ENCODE measurements around the gene TMEM178B. TPM values are rescaled to one million over a fixed set of nuclear protein-coding genes. Genes with fewer than 3 reads are reported as not detected.

TMEM178B gene
- total and polyA plus RNA-seq, 9 of the 15 experiments (the other 6 are each of a cell fraction or from before 2014, with no cell fraction given): under 0.01 to 0.03 (median 0.01) TPM; not detected in 5

DNA sequence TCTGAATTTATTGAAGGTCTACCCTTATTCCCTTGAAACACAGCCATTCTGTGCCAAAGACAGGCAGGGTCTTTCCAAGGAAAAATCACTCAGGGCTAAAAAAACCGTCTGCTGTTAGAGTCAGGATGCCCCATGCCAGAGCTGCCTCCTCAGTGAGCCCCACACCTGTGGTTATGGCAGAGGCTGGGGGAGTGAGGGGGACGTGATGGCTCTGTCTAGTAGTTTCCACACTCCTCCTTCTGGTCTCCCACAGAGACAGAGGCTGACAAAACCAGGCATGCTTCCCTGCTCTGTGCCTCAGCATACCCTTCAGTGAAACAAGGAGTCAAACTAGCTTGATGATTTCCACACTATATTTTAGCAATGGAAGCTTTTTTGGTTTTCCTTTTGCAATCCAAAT lies 365.3 kb downstream of the TMEM178B start:
- H3K9me1 ChIP-seq (ENCODE audit: control insufficient read depth, insufficient read depth, low read length): no peaks in the 10 kb centered on the region
- H4K20me1 ChIP-seq (replicated peaks; ENCODE audit: control insufficient read depth, insufficient read depth, low read length): 0 out of 2 replicates have a peak, but pooled peaks cover 6% of the 10 kb centered on the region
- H3K9me3 ChIP-seq (replicated peaks; ENCODE audit: control insufficient read depth, insufficient read depth, low read depth, low read length): no peaks in the 10 kb centered on the region
- 0% methylated on average over 2 of the region's 2 CpGs for whole genome bisulfite sequencing (ENCODE audit: insufficient coverage, low coverage, missing lambda C conversion rate)
- H3K27ac ChIP-seq (ENCODE audit: extremely low read depth, low read depth, low read length): no peak overlapping the region
- H3K36me3 ChIP-seq (ENCODE audit: control insufficient read depth, insufficient read depth, low read length): no peaks in the 10 kb centered on the region
- ChIA-PET CTCF (ENCODE audit: low intra/inter-chr PET ratio) (no interaction called here), POLR2A (no interaction called here)
- H3K4me2 ChIP-seq (ENCODE audit: insufficient read depth, low read length): no peak overlapping the region
- intact Hi-C loops (cut with micrococcal nuclease) (no loop called here), in situ Hi-C loops (cut with MboI) (no loop called here)
- H2AFZ ChIP-seq (ENCODE audit: low read depth, low read length): no peak overlapping the region
- no peaks in the 10 kb centered on the region for H3K79me2 ChIP-seq (ENCODE audit: control insufficient read depth, insufficient read depth, low read length)
- BruUV-seq (replicated peaks): no TSS peak
- H3K4me1 ChIP-seq (replicated peaks in 1 of 2; ENCODE audit: control insufficient read depth in 2 of 2, insufficient read depth in 2 of 2, low read length in 2 of 2): no peaks in the 10 kb centered on the region
- DNase-seq (ENCODE audit: extremely low read depth in 1 of 4, low spot score in 3 of 4) (no peak), FAIRE-seq (no peak), ATAC-seq (no peak)
- H3K4me3 ChIP-seq: no peak overlapping the region
- H3K9ac ChIP-seq (ENCODE audit: insufficient read depth in 1 of 2, low read depth in 2 of 2, low read length in 2 of 2): no peak overlapping the region
- H3K27me3 ChIP-seq (ENCODE audit: control insufficient read depth in 2 of 2, insufficient read depth in 2 of 2, low read length in 2 of 2): peaks cover 0 to 28% of the 10 kb centered on the region in 2 experiments; a peak in 3 of 5 replicates
- TF ChIP-seq TEAD2 (tag; IDR thresholded peaks at IDR 0.05): no peak
- TF ChIP-seq ZNF717 (CRISPR knock-in tag; IDR thresholded peaks at IDR 0.05): no peak
- TF ChIP-seq, protein P1, sequence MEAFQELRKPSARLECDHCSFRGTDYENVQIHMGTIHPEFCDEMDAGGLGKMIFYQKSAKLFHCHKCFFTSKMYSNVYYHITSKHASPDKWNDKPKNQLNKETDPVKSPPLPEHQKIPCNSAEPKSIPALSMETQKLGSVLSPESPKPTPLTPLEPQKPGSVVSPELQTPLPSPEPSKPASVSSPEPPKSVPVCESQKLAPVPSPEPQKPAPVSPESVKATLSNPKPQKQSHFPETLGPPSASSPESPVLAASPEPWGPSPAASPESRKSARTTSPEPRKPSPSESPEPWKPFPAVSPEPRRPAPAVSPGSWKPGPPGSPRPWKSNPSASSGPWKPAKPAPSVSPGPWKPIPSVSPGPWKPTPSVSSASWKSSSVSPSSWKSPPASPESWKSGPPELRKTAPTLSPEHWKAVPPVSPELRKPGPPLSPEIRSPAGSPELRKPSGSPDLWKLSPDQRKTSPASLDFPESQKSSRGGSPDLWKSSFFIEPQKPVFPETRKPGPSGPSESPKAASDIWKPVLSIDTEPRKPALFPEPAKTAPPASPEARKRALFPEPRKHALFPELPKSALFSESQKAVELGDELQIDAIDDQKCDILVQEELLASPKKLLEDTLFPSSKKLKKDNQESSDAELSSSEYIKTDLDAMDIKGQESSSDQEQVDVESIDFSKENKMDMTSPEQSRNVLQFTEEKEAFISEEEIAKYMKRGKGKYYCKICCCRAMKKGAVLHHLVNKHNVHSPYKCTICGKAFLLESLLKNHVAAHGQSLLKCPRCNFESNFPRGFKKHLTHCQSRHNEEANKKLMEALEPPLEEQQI (IDR thresholded peaks at IDR 0.05): no peak
- TF ChIP-seq ZNF589 (CRISPR knock-in tag; IDR thresholded peaks at IDR 0.05; ENCODE audit: low read depth): no peak
- no peak for TF ChIP-seq L3MBTL2 (IDR thresholded peaks at IDR 0.05)
- TF ChIP-seq, protein P2, sequence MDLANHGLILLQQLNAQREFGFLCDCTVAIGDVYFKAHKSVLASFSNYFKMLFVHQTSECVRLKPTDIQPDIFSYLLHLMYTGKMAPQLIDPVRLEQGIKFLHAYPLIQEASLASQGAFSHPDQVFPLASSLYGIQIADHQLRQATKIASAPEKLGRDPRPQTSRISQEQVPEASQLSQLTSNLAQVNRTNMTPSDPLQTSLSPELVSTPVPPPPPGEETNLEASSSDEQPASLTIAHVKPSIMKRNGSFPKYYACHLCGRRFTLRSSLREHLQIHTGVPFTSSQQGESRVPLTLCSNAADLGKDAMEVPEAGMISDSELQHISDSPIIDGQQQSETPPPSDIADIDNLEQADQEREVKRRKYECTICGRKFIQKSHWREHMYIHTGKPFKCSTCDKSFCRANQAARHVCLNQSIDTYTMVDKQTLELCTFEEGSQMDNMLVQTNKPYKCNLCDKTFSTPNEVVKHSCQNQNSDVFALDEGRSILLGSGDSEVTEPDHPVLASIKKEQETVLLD (IDR thresholded peaks at IDR 0.05): no peak
- TF ChIP-seq, protein P3, sequence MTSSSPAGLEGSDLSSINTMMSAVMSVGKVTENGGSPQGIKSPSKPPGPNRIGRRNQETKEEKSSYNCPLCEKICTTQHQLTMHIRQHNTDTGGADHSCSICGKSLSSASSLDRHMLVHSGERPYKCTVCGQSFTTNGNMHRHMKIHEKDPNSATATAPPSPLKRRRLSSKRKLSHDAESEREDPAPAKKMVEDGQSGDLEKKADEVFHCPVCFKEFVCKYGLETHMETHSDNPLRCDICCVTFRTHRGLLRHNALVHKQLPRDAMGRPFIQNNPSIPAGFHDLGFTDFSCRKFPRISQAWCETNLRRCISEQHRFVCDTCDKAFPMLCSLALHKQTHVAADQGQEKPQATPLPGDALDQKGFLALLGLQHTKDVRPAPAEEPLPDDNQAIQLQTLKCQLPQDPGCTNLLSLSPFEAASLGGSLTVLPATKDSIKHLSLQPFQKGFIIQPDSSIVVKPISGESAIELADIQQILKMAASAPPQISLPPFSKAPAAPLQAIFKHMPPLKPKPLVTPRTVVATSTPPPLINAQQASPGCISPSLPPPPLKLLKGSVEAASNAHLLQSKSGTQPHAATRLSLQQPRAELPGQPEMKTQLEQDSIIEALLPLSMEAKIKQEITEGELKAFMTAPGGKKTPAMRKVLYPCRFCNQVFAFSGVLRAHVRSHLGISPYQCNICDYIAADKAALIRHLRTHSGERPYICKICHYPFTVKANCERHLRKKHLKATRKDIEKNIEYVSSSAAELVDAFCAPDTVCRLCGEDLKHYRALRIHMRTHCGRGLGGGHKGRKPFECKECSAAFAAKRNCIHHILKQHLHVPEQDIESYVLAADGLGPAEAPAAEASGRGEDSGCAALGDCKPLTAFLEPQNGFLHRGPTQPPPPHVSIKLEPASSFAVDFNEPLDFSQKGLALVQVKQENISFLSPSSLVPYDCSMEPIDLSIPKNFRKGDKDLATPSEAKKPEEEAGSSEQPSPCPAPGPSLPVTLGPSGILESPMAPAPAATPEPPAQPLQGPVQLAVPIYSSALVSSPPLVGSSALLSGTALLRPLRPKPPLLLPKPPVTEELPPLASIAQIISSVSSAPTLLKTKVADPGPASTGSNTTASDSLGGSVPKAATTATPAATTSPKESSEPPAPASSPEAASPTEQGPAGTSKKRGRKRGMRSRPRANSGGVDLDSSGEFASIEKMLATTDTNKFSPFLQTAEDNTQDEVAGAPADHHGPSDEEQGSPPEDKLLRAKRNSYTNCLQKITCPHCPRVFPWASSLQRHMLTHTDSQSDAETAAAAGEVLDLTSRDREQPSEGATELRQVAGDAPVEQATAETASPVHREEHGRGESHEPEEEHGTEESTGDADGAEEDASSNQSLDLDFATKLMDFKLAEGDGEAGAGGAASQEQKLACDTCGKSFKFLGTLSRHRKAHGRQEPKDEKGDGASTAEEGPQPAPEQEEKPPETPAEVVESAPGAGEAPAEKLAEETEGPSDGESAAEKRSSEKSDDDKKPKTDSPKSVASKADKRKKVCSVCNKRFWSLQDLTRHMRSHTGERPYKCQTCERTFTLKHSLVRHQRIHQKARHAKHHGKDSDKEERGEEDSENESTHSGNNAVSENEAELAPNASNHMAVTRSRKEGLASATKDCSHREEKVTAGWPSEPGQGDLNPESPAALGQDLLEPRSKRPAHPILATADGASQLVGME (CRISPR knock-in tag; IDR thresholded peaks at IDR 0.05): no peak
- TF ChIP-seq CREM (IDR thresholded peaks at IDR 0.05; ENCODE audit: low read depth): no peak
- TF ChIP-seq, protein P4, sequence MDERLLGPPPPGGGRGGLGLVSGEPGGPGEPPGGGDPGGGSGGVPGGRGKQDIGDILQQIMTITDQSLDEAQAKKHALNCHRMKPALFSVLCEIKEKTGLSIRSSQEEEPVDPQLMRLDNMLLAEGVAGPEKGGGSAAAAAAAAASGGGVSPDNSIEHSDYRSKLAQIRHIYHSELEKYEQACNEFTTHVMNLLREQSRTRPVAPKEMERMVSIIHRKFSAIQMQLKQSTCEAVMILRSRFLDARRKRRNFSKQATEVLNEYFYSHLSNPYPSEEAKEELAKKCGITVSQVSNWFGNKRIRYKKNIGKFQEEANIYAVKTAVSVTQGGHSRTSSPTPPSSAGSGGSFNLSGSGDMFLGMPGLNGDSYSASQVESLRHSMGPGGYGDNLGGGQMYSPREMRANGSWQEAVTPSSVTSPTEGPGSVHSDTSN (CRISPR knock-in tag; IDR thresholded peaks at IDR 0.05; ENCODE audit: low read depth): no peak
- TF ChIP-seq, protein P4 (tag; conservative IDR thresholded peaks at IDR 0.05; ENCODE audit: low read depth): no peak
- no peak for TF ChIP-seq ZKSCAN8 (CRISPR knock-in tag; IDR thresholded peaks at IDR 0.05)
